Hematopoietic multipotent progenitor cell treated with erythropoietin and hydrocortisone succinate and interleukin-3 and kit ligand, for 6 days (in vitro differentiated cells): ENCODE results near the gene MBOAT1.
"Not testable (repeated sequence)": the region's sequence is repeated elsewhere in the genome, so short reads cannot be mapped to it uniquely, and the experiment has no call there.

Experiments used
- DNase-seq: peaks from one replicate; pipeline ENCODE4 v3.0.0-alpha.2; 2015

Gene MBOAT1

DNA sequence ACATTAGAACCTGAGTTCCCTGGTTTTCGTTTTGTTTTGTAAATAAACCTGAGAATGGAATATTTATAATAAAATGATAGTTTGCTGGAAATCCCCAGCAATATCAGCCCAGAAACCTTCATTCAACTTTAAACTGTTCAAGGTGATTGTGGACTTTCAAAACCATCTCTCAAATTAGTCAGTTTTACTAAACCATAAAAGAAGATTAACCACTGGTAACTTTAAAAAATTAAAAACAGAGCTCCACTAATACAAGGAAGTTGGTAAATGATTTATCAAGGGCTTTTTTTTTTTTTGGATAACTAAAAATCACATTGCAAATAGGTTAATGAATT, 10.0 kb downstream of the MBOAT1 start:
- DNase-seq, result no peak

DNA sequence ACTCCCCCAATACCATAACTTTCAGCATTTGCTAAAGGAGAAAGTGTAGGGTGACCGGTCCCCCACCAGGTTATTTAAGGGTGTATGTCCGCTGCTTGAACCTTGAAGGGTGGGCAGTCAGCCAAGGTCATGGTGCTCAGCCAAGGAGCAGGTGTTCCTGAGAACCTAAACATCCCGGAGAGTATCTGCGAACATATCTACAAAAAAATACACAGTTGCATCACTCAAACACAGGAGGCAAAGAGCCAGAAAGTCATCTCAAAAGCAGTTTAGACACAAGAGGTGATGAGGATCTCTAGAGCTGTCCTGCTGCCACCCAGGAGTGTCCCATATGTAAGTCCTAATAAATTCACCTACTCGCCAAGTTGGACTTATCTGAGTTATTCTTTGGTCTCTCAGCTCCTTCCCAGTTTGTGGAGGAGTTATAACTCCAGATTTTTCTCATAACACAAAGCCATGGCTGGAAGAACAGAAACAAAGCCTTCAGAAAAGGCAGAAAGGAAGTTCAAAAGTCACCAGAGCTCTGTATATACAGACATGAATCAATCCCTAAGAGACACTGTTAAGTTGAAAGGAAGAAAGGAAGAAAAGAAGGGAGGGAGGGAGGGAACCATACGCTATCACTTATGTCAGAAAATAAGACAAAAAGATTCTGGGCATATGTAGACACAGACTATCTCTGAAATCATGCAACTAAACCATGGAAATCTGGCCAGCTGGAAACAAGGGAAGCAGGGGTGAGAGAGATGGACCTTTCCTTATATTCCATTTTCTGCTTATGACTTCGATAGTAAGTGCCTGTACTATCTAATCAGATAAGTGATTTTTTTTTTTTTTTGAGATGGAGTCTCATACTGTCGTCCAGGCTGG, 11.3 kb downstream of the MBOAT1 start:
- no peak for DNase-seq

DNA sequence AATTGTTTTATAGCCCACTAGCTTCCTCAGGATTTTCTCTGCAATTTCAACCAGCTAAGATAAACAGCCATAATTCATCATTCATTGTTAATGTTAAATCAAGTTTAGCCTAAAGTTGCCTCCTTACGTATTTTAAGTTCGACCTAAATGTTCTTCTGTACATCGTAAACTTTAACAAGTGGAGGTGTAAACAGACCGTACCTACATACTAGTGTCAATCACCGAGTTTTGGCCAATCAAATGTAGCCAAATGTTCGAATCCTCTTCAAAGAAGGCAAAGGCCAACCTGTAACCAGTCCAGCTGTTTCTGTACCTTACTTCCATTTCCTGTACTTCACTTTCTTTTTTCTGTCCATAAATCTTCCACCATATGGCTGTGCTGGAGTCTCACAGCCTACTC, 13.5 kb downstream of the MBOAT1 start:
- no peak for DNase-seq

DNA sequence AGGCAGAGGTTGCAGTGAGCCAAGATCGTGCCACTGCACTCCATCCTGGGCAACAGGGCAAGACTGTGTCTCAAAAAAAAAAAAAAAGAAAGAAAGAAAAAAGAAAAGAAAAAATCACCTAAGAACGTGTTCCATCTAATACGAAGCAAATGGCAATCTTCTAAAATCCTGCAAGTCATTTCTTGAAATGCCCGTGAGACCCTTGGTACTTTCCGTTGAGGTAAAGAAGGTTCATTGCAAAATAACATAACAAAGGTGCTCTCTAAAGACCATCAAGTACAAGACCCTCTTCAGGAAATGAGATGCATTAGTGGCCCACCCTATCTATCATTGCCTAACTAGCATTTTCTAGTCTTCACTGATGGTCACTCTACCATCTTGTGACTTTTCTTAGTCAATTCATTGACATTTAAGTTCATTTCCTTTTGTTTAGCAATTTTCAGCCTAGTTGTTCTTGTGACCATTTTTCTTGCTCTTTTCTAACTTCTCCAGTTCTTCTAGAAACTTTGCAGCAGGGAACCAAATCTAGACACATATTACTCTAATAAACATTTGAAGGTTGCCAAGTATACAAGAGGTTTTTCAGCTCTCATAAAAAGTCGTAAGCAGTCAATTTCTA, 14.0 kb downstream of the MBOAT1 start:
- DNase-seq, result no peak

DNA sequence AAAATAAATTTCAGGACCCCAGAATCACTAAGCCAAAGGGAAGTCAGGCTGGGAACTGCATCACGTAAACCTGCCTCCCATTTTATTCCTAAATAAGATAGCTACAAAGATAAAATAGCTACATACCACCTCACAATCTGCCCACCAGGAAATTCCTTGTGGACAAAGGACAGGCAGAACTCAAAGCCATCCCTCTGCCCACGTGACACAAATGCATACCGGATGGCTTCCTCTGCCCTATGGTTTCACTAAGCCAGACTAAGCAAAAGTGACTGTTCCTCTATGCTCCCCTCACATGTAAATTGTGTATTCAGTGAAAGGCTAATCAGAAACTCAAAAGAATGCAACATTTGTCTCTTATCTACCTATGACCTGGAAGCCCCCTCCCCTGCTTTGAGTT, 15.0 kb downstream of the MBOAT1 start:
- DNase-seq, result no peak

DNA sequence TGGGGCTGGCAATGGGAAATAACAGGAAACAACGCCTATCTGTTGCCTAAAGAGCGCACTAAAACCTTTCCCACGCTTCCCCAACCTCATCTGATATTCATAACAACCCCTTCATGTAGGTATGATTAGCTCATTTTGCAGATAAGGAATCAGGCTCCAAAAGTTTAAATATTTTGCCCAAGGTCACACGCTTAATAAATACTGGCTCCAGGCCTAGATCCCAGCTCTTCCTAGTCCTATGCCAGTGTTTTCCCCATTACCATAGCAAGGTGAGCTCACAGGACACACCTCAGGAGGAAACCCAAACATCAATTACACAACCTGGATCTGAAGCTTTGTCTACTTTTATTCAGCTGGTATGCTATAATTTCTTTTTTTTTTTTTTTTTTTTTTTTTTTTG, 19.6 kb downstream of the MBOAT1 start:
- DNase-seq, result peak; percentile 41

DNA sequence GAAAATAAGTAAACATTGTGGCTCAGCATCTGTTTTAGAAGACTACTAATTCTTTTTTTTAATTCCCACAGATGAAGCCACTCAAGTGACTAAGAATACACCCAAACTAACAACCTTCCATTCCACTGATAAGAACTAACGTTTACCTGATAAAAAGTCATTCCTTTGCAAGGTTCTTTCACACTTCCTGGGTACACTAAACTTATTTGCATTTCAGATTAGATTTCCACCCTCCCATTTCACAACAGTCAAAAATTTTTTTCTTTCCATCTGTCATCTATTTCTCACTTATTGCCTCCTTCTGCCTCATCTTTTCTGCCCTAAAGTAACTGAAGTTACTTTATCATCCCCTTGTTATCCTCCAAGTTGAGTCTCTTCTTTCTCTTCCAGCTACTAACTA, 20.3 kb downstream of the MBOAT1 start:
- DNase-seq, result peak; percentile 46

DNA sequence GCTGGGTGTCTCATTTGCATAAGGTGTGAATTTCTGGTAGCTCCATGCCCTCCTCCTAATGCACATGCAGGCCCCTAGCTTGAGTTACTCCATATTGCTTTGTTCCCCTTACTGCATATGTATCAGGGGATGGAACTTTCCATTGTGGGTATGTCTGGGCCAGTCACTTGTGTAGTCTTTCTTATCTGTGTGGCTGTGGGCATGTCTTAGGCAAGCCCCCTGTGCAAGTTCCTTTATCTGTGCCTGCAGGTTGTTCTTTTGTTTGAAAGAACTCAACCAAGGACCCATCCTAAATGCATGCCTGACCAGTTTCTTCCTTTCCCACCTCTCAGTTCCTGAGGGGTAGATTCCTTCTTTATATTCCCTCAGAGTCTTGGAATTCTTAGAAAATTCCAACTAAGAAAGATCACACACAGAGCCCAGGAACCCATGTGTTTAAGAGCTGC, 23.6 kb downstream of the MBOAT1 start:
- DNase-seq, result peak; percentile 94

DNA sequence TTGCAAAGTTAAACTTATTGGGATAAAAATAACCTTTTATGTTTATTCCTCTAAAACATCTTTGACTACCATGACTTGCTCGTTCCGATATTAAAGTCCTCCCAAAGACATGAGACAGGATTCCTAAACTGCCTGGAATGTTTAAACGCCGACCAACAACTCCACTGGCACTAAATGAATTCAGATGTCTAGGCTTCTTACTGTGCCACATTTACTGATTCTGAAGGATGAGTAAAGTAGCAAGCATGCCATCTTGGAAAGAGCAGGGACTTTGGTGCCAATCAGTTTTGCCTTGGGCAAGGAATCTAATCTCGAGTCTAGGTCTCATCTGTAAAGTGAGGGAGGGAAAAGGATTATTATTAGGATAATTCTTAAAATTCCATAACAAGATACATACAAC, 25.3 kb downstream of the MBOAT1 start:
- no peak for DNase-seq

DNA sequence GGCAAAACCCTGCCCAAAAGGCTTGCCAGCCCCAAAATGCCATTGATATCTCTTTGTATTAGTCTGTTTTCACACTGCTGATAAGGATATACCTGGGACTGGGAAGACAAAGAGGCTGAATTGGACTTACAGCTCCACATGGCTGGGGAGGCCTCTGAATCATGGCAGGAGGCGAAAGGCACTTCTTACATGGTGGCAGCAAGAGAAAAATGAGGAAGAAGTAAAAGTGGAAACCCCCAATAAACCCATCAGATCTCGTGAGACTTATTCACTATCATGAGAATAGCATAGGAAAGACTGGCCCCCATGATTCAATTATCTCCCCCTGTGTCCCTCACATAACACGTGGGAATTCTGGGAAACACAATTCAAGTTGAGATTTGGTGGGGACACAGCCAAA, 28.6 kb downstream of the MBOAT1 start:
- no peak for DNase-seq

DNA sequence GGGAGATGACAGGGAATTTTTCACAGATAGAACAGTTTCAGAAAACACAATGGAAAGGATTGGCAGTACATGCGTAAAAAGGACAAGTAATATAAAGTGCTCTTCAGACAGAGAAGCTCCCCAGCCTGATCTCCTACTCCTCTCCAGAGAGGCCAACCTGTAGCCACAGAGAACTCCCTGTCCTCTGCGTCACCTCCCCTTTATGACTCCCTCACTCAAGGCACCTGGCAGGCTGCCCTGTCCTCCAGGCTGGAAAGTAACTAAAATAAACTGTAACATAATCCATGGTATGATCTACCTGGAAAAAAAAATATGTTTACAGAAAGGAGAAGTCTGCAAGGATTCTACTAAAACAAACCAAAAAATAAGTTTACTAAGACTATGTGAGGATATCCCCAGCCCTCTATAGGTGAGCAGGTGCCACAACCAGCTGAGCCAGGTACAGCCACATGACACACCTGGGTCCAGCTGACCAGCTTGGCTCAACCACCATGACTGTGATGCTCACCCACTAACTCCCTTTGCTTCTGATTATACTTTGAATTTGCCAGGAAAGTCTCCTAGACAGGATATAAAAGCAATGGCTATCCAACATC, 29.2 kb downstream of the MBOAT1 start:
- no peak for DNase-seq

DNA sequence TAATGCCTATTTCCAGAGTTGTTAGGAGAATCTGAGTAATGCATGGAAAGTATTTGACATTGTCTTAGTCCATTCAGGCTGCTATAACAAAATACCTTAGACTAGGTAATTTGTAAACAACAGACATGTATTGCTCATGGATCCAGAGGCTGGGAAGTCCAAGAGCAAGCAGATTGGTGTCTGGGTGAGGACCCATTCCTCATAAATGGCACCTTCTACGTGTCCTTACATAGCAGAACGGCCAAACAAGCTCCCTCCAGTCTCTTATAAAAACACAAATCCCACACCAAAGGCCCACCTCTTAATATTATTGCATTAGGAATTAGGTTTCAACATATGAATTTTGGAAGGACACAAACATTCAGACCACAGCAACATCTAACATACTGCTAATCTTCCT, 30.2 kb downstream of the MBOAT1 start:
- DNase-seq, result no peak

DNA sequence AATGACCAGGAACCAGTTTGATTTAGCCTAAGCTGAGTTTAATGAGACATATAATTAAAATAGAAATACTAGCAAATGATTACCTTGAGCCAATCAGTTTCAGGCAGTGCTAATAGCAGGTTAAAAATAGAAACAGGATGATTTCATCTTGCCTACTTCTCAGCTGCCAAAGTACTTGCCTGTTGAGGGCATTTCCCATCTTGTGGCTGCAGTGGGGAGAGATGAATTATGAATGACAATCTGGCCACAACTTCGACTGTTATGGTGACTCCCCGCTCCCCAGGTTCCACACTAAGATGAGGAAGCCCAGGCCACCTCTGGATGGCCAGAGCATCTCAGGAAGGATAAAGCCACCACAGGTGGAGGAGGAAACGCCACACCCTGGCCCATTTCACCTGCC, 31.3 kb downstream of the MBOAT1 start:
- no peak for DNase-seq

DNA sequence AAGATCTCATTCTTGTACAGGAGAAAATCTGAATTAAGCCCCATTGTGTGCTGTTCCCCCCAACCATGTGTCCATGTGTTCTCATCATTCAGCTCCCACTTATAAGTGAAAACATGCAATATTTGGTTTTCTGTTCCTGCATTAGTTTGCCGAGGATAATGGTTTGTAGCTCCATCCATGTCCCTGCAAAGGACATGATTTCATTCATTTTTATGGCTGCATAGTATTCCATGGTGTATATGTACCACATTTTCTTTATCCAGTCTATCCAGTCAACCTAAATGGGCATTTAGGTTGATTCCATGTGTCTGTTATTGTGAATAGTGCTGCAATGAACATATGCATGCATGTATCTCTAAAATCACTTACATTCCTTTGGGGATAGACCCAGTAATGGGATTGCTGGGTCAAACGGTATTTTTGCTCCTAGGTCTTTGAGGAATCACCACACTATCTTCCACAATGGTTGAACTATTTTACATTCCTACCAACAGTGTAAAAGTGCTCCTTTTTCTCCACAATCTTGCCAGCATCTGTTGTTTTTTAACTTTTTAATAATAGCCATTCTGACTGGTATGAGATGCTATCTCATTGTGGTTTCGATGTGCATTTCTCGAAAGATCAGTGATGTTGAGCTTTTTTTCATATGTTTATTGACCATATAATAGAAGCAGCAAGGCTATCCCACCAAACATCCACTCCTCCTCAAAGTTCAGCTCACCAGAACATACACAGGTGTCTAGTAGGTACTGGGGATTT, 32.8 kb downstream of the MBOAT1 start:
- not testable (repeated sequence) for DNase-seq

DNA sequence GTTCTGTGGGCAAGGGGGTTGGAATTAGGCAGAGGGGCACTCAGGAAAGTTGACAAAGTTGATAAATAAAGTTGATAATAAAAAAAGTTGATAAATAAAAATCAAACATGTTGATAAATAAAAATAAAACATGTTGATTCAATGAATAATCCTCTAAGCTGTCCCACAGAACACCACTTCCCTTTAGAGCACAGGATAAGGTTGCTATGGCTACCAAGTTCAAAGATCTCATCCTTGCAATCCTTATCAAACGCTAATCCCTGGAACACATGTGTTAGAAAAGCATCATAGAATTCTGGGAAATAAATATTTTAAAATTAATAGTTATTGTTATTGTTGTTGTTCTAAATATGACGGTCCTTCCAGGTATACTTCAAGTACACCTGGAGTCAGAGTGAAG, 33.9 kb downstream of the MBOAT1 start:
- no peak for DNase-seq

DNA sequence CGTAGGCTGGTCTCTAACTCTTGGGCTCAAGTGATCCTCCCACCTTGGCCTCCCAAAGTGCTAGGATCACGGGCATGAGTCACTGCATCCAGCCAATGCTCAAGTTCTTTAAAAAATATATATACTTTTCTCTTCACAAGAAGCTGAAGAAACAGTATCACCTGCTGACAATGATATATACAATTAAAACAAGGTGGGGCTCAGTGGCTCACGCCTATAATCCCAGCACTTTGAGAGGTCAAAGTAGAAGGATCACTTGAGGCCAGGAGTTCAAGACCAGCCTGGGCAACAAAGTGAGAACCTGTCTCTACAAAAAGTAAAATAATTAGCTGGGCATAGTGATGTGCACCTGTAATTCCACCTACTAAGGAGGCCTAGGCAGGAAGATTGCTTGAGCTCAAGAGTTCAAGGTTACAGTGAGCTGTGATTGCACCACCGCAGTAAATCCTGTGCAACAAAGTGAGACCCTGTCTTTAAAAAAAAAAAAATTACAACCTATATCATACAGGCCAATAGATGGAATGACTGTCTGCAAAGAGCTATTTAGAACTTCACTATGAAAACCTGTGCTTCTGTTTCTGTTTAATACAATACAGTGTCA, 36.4 kb downstream of the MBOAT1 start:
- DNase-seq, result no peak

DNA sequence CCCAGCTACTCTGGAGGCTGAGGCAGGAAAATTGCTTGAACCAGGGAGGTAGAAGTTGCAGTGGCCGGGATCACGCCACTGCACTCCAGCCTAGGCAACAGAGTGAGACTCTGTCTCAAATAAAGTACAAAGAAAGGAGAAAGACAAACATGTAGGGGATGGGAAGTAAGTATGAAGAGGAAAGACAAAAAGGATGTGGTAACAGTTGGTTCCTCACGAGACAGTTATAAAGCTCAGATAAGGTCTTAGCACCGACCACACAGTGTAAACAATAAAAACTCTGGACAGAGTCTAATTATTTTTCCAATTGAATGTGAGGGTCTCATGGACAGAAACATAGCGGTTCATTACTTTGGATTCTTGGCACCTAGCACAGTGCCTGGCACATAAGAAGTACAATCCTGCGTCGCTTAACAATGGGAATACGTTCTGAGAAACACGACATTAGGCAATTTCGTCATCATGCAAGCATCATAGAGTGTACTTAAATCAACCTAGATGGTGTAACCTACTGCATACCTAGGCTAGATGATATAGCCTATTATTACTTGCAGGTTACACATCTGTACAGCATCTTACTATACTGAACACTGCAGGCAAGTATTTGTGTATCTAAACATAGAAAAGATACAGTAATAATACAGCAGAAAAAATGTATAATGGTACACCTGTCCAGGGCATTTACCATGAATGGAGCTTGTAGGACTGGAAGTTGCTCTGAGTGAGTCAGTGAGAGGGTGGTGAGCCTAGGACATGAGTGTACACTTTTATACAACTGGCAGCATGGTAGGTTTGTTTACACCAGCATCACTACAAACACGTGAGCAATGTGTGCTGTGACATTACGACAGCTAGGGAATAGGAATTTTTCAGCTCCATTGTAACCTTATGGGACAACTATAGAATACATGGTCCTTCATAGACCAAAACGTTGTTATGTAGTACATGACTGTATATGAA, 38.2 kb downstream of the MBOAT1 start:
- DNase-seq, result peak; percentile 80

DNA sequence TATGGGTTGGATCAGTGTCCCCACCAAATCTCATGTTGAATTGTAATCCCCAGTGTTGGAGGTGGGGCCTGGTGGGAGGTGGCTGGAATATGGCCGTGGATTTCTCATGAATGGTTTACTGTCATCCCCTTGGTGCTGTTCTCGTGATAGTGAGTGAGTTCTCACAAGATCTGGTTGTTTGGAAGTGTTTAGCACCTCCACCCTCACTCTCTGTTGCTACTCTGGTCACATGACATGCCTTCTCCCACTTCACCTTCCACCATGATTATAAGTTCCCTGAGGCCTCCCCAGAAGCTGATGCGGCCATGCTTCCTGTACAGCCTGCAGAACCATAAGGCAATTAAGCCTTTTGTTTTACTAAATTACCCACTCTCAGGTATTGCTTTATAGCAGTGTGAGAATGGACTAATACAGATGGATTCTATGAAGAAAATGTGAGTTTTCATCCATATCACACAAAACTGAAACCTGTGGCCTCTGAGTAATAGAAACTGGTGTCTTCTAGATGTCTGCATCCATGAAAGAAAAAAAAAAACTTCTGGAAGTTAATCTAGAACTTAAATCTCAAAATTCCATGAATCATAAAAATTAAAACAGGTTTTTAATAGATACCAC, 39.3 kb downstream of the MBOAT1 start:
- DNase-seq, result no peak

DNA sequence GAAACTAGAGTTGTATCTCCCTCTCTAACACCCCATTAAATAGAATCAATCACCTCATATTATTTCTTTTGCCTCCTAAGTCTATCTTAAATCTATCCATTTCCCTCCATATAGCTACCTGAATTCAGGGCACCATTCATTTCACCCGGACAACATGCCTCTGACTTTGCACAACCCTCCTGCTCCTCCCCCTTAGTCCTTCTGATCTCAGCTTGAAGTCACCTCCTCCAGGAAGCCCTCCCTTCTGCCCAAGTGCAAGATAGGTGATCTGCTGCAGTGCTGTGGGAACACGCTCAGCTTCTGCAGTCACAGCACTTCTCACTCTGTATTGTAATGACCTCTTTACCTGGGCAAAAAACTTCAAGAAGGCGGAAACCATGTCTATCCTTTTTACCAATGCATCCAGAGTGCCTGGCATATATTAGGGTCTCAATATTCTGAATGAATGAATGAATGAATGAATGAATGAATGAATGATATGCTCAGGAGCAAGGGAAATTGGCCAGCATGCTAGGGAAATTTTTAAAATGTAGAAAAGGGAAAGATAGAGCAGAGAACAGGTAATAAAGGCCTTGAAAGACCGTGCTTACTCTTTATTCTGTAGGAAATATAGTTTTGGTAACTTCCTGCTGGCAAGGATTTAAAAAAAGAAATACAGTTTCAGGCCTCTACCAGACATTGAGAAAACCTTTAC, 41.7 kb downstream of the MBOAT1 start:
- DNase-seq, result no peak

DNA sequence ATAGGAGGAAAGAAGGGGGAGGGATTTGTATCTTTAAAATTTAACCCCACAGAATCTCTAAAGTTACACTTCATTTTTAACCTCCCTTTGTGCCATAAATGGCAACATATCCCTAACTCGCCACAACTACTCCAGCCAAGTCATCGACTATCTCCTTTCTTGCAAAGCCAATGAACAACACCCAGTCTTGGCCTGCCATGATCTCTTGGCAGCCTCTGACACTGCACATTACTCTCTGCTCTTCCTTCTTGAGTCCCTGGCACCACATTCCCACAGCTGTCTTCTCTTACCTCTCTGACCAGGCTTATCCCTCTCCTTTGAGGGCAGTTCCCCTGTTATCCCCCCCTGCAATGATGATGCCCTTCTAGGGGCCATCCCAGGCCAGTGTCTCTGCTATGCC, 42.5 kb downstream of the MBOAT1 start:
- DNase-seq, result peak; percentile 42

DNA sequence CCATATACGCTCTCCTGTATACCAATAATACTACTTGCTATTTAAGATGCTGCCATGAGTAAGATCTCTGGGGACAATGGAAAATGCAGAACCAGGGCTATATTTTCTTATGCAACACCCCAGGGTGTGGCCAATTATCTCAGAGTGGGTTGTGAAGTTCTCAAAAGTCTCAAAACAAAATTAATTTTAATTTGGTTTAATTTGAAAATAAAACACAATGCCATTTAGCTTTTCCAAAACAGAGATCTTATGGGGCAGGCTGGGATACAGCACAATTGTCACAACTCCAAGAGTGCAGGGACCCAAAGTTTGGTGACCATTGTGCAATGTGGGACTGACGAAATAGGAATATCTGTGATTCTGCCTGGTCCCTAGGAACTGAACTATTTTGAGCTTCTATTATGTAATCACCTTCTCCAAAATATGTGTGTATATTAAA, 43.1 kb downstream of the MBOAT1 start:
- DNase-seq, result peak; percentile 70
